Measurements from ENCODE around the gene FLNA. TPM values are rescaled to one million over a fixed set of nuclear protein-coding genes. Genes with fewer than 3 reads are reported as not detected.

The FLNA gene
- total and polyA plus RNA-seq, 10 of the 15 experiments (the other 5 are each of a cell fraction or from before 2014, with no cell fraction given), result 5.1 to 643 (median 171) TPM

GRCh38 chrX:154374313-154375155 is at the start of gene FLNA (continued):
- no peak for TF ChIP-seq HDAC6 (IDR thresholded peaks at IDR 0.05; ENCODE audit: unreplicated experiment)
- no peak for TF ChIP-seq MLLT1 (IDR thresholded peaks at IDR 0.05)
- no peak for TF ChIP-seq KDM1A (IDR thresholded peaks at IDR 0.05; ENCODE audit: borderline replicate concordance)
- peak; percentile 36; the same call in 1 of the 2 replicates for TF ChIP-seq ZNF687 (IDR thresholded peaks at IDR 0.05)
- no peak for TF ChIP-seq MAX (IDR thresholded peaks at IDR 0.05; ENCODE audit: low read depth, low read length)
- no peak for TF ChIP-seq YY1 (IDR thresholded peaks at IDR 0.05; ENCODE audit: low read depth, low read length)
- no peak for TF ChIP-seq SRF (IDR thresholded peaks at IDR 0.05; ENCODE audit: low read depth in 2 of 2, low read length in 2 of 2)
- TF ChIP-seq REST (IDR thresholded peaks at IDR 0.05; ENCODE audit: low read depth, low read length), result no peak
- no peak for TF ChIP-seq ASH2L (IDR thresholded peaks at IDR 0.05; ENCODE audit: borderline replicate concordance, low read depth)
- no peak for TF ChIP-seq CBX3 (IDR thresholded peaks at IDR 0.05; ENCODE audit: borderline replicate concordance, low read depth)
- no peak for TF ChIP-seq ESRRA (IDR thresholded peaks at IDR 0.05; ENCODE audit: low read length)
- TF ChIP-seq SMC3 (IDR thresholded peaks at IDR 0.05; ENCODE audit: borderline replicate concordance, low read length), result peak; percentile 9; the same call in 1 of the 2 replicates
- TF ChIP-seq PRDM15 (CRISPR knock-in tag; IDR thresholded peaks at IDR 0.05), result no peak
- no peak; the same call in 1 of the 2 replicates for TF ChIP-seq GATAD2B (conservative IDR thresholded peaks at IDR 0.05; ENCODE audit: low read depth)
- no peak for TF ChIP-seq MEF2A (IDR thresholded peaks at IDR 0.05; ENCODE audit: insufficient read depth, low read depth, low read length)

Data from GM12878 (cell line).